ENCODE data around the gene TIAM2. TPM values are rescaled to one million over a fixed set of nuclear protein-coding genes. Genes with fewer than 3 reads are reported as not detected.
A peak's percentile ranks its signal among the peaks of the same experiment; 100 is the strongest.

The TIAM2 gene
- total and polyA plus RNA-seq, 9 of the 15 experiments (the other 6 are each of a cell fraction or from before 2014, with no cell fraction given) = 0.73 to 6.5 (median 4.3) TPM

DNA sequence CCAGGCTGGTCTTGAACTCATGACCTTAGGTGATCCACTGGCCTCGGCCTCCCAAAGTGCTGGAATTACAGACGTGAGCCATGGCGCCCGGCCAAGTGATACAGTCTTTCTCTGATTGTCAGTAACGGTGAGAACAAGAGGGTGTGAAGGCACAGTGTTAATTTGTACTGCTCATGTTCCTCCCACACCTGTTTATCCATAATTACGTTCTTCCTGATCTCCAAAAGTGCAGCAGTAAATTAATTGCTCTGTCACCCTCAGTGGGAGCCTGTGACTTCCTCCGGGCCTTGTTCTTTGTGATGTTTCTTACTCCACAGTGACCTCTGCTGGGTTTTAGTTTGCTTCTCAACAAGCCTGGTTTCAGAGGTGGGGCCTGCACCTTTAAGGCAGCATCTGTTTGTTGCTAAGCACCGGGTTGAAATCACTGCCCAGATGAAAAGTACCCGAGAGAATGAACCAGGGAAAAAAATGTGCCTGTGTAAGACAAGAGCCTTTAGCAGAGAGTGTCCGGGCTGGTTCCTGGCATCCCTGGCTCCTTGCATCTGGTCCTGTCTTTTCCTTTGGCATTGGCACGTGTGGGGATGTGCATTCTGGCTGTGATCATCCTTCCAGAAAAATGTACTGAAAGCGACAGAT is 179.6 kb downstream of the TIAM2 start (continued):
- TF ChIP-seq, protein P1, sequence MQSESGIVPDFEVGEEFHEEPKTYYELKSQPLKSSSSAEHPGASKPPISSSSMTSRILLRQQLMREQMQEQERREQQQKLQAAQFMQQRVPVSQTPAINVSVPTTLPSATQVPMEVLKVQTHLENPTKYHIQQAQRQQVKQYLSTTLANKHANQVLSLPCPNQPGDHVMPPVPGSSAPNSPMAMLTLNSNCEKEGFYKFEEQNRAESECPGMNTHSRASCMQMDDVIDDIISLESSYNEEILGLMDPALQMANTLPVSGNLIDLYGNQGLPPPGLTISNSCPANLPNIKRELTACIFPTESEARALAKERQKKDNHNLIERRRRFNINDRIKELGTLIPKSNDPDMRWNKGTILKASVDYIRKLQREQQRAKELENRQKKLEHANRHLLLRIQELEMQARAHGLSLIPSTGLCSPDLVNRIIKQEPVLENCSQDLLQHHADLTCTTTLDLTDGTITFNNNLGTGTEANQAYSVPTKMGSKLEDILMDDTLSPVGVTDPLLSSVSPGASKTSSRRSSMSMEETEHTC (IDR thresholded peaks at IDR 0.05) = no peak
- TF ChIP-seq, protein P2, sequence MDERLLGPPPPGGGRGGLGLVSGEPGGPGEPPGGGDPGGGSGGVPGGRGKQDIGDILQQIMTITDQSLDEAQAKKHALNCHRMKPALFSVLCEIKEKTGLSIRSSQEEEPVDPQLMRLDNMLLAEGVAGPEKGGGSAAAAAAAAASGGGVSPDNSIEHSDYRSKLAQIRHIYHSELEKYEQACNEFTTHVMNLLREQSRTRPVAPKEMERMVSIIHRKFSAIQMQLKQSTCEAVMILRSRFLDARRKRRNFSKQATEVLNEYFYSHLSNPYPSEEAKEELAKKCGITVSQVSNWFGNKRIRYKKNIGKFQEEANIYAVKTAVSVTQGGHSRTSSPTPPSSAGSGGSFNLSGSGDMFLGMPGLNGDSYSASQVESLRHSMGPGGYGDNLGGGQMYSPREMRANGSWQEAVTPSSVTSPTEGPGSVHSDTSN (CRISPR knock-in tag; IDR thresholded peaks at IDR 0.05; ENCODE audit: low read depth) = no peak
- TF ChIP-seq, protein P2 (tag; conservative IDR thresholded peaks at IDR 0.05; ENCODE audit: low read depth) = peak; percentile 80
- no peak for TF ChIP-seq MAZ (CRISPR knock-in tag; conservative IDR thresholded peaks at IDR 0.05 in 1 of 2, IDR thresholded peaks at IDR 0.05 in 1 of 2)
- TF ChIP-seq, protein P3, sequence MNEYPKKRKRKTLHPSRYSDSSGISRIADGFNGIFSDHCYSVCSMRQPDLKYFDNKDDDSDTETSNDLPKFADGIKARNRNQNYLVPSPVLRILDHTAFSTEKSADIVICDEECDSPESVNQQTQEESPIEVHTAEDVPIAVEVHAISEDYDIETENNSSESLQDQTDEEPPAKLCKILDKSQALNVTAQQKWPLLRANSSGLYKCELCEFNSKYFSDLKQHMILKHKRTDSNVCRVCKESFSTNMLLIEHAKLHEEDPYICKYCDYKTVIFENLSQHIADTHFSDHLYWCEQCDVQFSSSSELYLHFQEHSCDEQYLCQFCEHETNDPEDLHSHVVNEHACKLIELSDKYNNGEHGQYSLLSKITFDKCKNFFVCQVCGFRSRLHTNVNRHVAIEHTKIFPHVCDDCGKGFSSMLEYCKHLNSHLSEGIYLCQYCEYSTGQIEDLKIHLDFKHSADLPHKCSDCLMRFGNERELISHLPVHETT (CRISPR knock-in tag; conservative IDR thresholded peaks at IDR 0.05 in 1 of 2, IDR thresholded peaks at IDR 0.05 in 1 of 2) = no peak
- TF ChIP-seq, protein P4, sequence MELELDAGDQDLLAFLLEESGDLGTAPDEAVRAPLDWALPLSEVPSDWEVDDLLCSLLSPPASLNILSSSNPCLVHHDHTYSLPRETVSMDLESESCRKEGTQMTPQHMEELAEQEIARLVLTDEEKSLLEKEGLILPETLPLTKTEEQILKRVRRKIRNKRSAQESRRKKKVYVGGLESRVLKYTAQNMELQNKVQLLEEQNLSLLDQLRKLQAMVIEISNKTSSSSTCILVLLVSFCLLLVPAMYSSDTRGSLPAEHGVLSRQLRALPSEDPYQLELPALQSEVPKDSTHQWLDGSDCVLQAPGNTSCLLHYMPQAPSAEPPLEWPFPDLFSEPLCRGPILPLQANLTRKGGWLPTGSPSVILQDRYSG (tag; conservative IDR thresholded peaks at IDR 0.05; ENCODE audit: low read depth) = no peak
- no peak for TF ChIP-seq MECOM (CRISPR knock-in tag; IDR thresholded peaks at IDR 0.05)
- TF ChIP-seq HNRNPH1 (optimal IDR thresholded peaks at IDR 0.05; ENCODE audit: low read depth, low read length) = no peak
- no peak for TF ChIP-seq SMAD3 (CRISPR knock-in tag; conservative IDR thresholded peaks at IDR 0.05)
- TF ChIP-seq, protein P5, sequence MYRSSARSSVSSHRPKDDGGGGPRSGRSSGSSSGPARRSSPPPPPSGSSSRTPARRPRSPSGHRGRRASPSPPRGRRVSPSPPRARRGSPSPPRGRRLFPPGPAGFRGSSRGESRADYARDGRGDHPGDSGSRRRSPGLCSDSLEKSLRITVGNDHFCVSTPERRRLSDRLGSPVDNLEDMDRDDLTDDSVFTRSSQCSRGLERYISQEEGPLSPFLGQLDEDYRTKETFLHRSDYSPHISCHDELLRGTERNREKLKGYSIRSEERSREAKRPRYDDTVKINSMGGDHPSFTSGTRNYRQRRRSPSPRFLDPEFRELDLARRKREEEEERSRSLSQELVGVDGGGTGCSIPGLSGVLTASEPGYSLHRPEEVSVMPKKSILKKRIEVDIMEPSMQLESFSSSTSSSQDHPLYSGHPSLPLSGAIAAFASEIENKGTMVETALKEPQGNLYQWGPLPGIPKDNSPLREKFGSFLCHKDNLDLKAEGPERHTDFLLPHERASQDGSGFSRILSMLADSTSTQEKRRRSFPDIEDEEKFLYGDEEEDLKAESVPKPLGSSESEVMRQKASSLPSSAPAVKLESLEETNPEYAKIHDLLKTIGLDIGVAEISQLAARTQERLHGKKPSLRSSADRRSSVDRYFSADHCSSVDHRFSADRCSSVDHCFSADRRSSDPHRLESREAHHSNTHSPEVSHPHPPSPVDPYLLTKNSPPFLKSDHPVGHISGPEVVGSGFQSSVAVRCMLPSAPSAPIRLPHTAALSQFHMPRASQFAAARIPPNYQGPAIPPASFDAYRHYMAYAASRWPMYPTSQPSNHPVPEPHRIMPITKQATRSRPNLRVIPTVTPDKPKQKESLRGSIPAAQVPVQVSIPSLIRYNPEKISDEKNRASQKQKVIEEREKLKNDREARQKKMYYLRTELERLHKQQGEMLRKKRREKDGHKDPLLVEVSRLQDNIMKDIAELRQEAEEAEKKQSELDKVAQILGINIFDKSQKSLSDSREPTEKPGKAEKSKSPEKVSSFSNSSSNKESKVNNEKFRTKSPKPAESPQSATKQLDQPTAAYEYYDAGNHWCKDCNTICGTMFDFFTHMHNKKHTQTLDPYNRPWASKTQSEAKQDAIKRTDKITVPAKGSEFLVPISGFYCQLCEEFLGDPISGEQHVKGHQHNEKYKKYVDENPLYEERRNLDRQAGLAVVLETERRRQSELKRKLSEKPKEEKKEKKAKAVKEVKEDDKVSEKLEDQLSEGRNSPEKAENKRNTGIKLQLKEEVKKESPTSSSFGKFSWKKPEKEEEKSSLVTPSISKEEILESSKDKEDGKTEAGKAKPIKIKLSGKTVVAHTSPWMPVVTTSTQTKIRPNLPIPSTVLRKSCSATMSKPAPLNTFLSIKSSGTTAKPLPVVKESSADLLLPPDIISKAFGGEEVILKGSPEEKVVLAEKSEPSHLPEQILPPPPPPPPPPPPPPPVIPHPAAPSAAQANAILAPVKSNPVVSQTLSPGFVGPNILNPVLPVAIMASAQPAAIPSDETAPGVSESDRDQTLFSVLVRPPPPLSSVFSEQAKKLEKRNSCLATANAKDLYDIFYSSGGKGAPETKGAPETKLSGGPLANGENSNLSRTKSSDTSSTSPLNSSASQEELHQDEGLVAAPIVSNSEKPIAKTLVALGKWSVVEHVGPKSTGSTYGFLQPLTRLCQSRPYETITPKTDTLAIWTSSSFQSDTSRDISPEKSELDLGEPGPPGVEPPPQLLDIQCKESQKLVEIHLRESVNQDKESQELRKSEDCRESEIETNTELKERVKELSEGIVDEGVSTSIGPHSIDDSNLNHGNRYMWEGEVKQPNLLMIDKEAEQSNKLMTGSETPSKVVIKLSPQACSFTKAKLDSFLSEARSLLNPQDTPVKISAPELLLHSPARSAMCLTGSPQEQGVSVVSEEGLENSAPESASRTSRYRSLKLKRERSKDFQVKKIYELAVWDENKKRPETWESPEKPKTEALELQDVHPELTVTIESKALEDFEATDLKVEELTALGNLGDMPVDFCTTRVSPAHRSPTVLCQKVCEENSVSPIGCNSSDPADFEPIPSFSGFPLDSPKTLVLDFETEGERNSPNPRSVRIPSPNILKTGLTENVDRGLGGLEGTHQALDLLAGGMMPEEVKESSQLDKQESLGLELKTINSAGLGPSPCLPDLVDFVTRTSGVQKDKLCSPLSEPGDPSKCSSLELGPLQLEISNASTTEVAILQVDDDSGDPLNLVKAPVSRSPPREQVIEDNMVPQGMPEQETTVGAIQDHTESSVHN (IDR thresholded peaks at IDR 0.05; ENCODE audit: borderline replicate concordance in 1 of 2, low read depth in 1 of 2) = no peak
- TF ChIP-seq KDM1A (IDR thresholded peaks at IDR 0.05) = peak; percentile 56 to 78; a peak in 3 of 4 replicates

All from K562 (cell line).